GM19025 (cell line): ENCODE measurements around the gene MDM1.

ENCODE experiments used
- ATAC-seq: cut with Tn5 transposase; IDR thresholded peaks from one replicate; pipeline ENCODE4 v1.9.1; 2021; ENCODE audit warnings: mild to moderate bottlenecking, low read depth, moderate library complexity; ENCODE audit not compliant: unreplicated experiment

The MDM1 gene

GRCh38 chr12:68245180-68246021 is 86.8 kb downstream of the MDM1 start:
- no peak for ATAC-seq
